Measurements from ENCODE around the gene AUTS2.

GRCh38 chr7:69864274-69864673 is 266.0 kb downstream of the AUTS2 start:
- TF ChIP-seq CTCF (optimal IDR thresholded peaks at IDR 0.05 in 1 of 3, IDR thresholded peaks at IDR 0.05 in 1 of 3, conservative IDR thresholded peaks at IDR 0.05 in 1 of 3; ENCODE audit: extremely low read depth in 1 of 3, insufficient read depth in 2 of 3, low read length in 3 of 3) (no peak), EZH2 (IDR thresholded peaks at IDR 0.05; ENCODE audit: low read length) (no peak)
